Suppressor macrophage treated with lipopolysaccharide for 4 hours (primary cell): Measurements from ENCODE around the gene SRPX2.
A peak's percentile ranks its signal among the peaks of the same experiment; 100 is the strongest.

Source experiments
- DNase-seq: peaks from one replicate; pipeline ENCODE4 v3.0.0-alpha.2; 2020

The SRPX2 gene

GRCh38 chrX:100652266-100652665, 8.3 kb downstream of the SRPX2 start:
- no peak for DNase-seq

GRCh38 chrX:100654261-100654660, 10.3 kb downstream of the SRPX2 start:
- DNase-seq = no peak

GRCh38 chrX:100658941-100659381, 15.0 kb downstream of the SRPX2 start:
- peak; percentile 17 for DNase-seq

DNA sequence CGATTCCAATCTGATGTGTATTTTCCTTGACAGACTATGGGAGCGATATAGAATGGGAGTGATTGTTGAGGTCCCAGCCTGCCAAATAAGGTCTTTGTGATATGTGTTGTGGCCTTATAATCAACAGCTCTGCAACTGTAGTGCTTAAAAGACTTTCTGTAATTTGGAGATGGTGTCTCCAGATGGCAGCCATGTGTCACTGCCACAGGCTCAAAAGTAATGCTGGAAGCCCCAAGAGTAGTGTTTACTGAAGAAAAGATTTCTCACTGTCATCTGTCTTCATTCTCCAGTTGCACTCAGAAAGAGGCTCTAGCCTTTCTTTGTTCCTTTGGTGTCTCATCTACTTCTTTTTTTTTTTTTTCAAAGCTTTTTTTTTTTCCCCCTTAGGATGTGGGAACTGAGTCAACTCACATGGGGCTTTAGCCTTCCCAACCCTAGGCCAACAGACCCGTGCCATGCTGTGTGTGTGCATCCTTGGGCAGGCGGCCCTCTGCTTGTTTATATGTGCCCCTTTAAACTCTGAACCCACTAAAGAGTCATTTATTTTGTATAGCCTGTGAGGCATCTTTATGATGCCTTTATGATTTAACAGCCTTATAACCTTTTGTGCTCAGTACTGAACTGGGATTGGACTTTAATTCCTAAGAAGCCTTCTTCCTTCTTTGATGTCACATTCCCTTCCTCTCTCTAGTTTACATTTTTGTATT, 15.6 kb downstream of the SRPX2 start:
- no peak for DNase-seq

DNA sequence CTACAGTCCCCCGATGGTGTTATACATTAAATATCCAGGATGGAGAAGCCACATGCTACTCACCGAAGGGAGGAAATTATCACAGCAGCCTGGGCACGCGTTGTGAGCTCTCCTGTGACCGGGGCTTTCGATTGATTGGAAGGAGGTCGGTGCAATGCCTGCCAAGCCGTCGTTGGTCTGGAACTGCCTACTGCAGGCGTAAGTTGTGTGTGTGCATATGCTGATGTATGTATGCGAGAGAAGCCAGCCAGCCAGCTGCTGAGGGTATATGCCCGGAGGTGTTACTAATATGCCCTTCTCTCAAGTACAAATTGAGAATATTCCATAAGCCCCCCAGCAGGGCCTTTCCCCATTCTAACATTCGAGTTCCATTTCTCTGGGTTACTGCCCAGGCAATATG, 18.2 kb downstream of the SRPX2 start:
- no peak for DNase-seq

DNA sequence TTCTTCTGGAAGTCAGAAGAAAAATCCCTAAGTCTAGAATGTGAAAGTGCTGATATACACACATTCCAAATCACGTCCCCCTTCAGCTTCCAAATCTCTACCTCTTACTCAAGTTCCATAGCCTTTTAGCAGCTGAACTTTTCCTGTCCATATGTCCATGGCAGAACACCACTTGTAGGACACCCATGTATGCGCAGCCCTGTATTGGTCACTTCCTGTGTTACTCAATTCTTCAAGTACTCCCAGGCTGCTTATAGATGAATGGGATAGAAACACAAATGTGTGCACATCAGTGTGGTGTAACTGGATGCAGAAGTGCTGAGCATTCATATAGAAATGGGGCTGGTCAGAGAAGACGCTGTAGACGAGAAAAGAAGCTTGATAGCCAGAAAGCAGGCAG, 18.8 kb downstream of the SRPX2 start:
- peak; percentile 24 for DNase-seq

- DNase-seq = no peak
Observed at GRCh38 chrX:100663642-100664041, 19.6 kb downstream of the SRPX2 start.

DNA sequence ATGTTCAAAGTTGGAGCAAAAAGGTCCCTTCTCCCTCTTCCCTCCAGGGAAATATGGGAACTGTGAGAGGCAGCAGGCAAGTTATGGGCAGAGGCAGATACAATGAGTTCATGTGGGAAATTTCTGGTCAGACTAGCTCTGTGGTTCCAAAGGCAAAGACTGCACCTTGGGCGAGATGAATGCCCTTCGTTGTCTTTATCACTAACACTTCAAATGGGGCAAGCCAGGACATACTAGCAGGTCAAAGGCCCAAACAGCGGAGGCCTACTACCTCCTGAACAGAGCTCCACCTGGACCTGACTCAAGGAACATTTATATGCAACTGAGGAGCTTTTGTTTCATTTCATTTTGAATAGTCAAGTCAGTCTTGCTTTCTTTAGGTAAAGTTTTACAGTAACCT, 29.0 kb downstream of the SRPX2 start:
- DNase-seq = no peak

- DNase-seq = peak; percentile 36
Observed at GRCh38 chrX:100673397-100673953, 29.5 kb downstream of the SRPX2 start.

DNA sequence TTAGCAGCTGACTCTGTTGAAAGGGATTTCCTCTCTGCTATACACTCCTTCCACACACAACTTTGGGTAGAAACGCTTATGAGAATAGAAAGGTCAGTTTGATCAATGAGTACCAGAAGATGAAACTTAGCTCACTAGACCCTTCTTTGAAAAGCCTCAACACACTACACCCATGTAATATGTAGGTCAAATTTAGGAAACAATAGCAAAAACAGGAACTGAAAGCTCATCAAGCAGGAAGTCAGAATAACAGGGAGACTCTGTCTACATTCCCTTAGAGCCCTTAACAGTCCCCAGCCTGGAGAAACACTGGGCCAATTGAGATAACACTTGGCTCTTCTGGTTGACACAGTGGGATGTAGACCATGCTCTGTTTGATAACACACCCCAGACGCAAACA, 30.7 kb downstream of the SRPX2 start:
- DNase-seq = peak; percentile 34

- no peak for DNase-seq
Observed at GRCh38 chrX:100677611-100678181, 33.7 kb downstream of the SRPX2 start.

GRCh38 chrX:100680756-100681155, 36.8 kb downstream of the SRPX2 start:
- no peak for DNase-seq

DNA sequence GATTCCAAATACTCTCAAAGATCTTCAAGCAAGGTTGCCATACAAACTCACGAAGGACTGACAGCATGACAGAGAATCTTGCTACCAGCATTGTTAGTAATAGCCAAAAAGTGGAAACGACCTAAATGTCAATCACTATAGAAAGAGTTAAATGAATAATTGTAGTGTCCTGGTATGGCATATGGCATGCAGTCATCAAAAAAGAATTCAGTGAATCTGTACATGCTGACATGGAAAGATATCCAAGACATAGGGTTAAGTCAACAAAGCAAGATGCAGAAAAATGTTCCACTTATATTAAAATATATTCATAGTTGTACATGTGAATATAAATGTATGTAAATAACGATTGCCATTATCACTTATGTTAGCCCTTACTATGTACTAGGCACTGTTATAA, 37.6 kb downstream of the SRPX2 start:
- DNase-seq = no peak

GRCh38 chrX:100682939-100683338, 38.9 kb downstream of the SRPX2 start:
- no peak for DNase-seq

DNA sequence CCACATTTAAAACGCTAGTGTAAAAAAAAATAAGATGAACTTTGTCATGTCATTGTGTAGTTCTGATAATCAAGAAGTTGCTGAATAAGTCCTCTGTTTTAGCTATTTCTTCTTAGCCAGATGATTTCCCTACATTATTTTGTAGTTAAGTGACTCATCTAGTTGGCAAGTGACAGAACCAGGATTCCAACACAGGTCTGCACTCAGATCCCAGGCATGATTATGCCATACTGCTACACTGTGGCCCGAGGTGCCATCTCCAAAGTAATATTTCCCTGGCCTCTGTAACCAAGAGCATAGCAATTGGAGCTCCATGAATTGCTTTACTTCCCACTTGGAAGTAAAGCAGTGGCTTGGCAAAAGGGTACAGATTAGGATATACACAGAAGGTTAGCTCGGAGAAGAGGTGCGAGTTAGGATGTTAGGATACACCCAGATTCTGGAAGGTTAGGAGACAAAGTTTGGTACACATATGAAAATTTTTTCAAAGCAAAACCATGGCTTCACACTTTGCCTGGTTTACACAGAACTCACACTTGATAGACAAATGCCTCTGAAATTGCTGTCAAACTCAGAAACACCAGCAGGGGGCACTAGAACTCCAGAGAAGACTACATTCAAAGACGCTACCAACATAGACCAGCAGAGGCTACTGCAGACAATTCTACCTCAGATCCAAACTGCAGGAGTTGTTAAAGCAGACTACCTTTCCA, 41.4 kb downstream of the SRPX2 start:
- DNase-seq = peak; percentile 76

GRCh38 chrX:100685997-100686305, 42.0 kb downstream of the SRPX2 start:
- DNase-seq = no peak

- DNase-seq = no peak
Observed at GRCh38 chrX:100687128-100687527, 43.1 kb downstream of the SRPX2 start.

GRCh38 chrX:100687546-100687945, 43.5 kb downstream of the SRPX2 start:
- DNase-seq = peak; percentile 17

GRCh38 chrX:100695302-100695701, 51.3 kb downstream of the SRPX2 start:
- DNase-seq = no peak

- no peak for DNase-seq
Observed at GRCh38 chrX:100695991-100696390, 52.0 kb downstream of the SRPX2 start.

GRCh38 chrX:100696699-100697351, 52.8 kb downstream of the SRPX2 start:
- no peak for DNase-seq

DNA sequence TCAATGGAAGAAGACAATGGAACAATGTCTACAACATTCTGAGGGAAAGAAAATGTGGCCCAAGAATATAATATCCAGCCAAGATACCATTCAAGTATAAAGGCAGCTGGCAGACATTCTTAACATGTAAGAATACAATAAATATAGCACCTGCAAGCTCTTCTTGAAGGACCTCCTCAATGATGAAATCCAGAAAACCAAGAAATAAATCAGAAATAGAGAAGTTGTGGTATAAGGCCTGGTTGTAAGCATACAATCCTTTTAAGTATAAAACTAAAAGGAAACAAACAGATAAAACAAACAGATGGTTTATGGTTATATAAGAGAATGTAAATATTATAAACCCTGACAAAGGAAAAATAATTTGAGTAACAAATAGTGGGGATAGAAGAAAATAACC, 54.6 kb downstream of the SRPX2 start:
- no peak for DNase-seq

DNA sequence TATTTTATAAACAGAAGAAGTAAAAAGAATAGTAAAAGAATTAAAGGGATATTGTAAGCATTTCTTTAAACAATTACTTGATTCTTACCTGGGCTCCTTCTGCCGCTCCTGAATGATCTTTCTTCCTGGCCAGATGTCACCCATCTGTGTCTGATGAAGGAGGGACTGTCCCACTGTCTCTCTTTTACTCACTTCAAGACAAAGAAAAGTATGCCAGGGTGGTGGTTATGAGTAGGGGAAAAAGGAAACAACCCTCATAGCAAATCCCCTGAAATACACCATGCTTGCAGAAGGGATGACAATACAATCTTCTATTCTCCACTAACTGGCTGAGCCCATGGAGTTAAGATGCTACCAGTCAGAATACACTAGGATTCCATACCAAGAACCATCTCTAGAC, 56.8 kb downstream of the SRPX2 start:
- DNase-seq = no peak
